ENCODE results near the gene METAP2.
"Not testable (repeated sequence)": the region's sequence is repeated elsewhere in the genome, so short reads cannot be mapped to it uniquely, and the experiment has no call there.

The METAP2 gene

DNA sequence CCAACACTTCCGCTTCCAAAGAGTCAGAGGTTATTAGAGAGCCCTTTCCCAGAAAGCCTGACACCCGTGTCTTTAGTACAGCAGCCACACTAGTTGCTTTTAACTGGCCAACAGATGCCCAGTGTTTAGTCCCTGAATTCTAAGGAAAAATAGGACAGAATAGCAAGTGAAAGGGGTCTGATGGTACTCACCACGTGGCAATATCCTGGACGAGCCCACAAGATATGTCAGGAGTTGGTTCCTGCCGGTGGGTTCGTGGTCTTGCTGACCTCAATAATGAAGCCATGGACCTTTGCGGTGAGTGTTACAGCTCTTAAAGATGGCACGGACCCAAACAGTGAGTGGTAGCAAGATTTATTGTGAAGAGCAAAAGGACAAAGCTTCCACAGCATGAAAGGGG is 16.3 kb upstream of the METAP2 start:
- H2BK12ac ChIP-seq (ENCODE audit: low read length in 2 of 2); H3K36me3 ChIP-seq (ENCODE audit: control insufficient read depth in 1 of 2, insufficient read depth in 2 of 2, low read depth in 1 of 2, low read length in 2 of 2); H2AFZ ChIP-seq (ENCODE audit: low read depth, low read length); H3K9ac ChIP-seq (ENCODE audit: low read length); H4K91ac ChIP-seq (ENCODE audit: low read length); H3K18ac ChIP-seq (ENCODE audit: low read depth in 1 of 2, low read length in 2 of 2); H3K79me1 ChIP-seq (replicated peaks; ENCODE audit: low read length, poor library complexity, severe bottlenecking); H3K4me2 ChIP-seq (ENCODE audit: low read length, poor library complexity, severe bottlenecking); H2AK5ac ChIP-seq (ENCODE audit: low read length, severe bottlenecking); H3K23ac ChIP-seq (ENCODE audit: low read length in 2 of 2); H3K4me3 ChIP-seq (ENCODE audit: insufficient read depth in 1 of 2, low read depth in 1 of 2, low read length in 2 of 2); H3K4me1 ChIP-seq (ENCODE audit: control insufficient read depth, insufficient read depth, low read depth, low read length); H4K8ac ChIP-seq (ENCODE audit: low read length); H2BK5ac ChIP-seq (ENCODE audit: low read depth, low read length, poor library complexity, severe bottlenecking); H3K4ac ChIP-seq (ENCODE audit: low read depth in 1 of 2, low read length in 2 of 2); H3K27me3 ChIP-seq (ENCODE audit: control insufficient read depth in 1 of 2, insufficient read depth in 1 of 2, low read length in 2 of 2); H2BK120ac ChIP-seq (ENCODE audit: low read depth, low read length); H3K14ac ChIP-seq (ENCODE audit: low read length in 2 of 2); H3K27ac ChIP-seq (ENCODE audit: low read length, poor library complexity, severe bottlenecking); H2BK15ac ChIP-seq (ENCODE audit: low read depth, poor library complexity, severe bottlenecking): not testable (repeated sequence)
- WGBS = 83% methylated on average over 8 of the region's 8 CpGs
- peaks cover 10% of the 10 kb centered on the region for H3K9me3 ChIP-seq (ENCODE audit: control insufficient read depth, low read length)
- peak; percentile 33 for DNase-seq

DNA sequence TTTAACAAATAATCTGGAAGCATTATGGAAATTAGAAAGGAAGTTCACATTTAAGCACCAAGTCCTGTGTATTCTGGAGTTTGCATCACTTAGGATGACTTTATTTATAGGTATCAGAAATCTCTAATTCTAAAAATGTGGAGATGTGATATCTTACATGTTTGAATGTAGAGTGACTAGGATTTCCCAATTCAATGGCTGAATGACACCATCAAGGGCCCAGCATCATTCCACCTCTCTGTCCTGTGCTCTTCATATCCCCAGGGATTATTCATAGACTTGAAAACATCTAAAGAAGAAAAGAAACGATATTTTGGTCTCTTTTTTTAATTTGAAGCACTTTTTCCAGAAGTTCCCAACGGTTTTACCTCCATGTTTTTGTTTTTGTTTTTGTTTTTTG is 15.2 kb upstream of the METAP2 start:
- H4K91ac ChIP-seq (ENCODE audit: low read length) = no peak overlapping the region
- H3K4me1 ChIP-seq (ENCODE audit: control insufficient read depth, insufficient read depth, low read depth, low read length) = no peaks in the 10 kb centered on the region
- no peak overlapping the region for H2AK5ac ChIP-seq (ENCODE audit: low read length, severe bottlenecking)
- no peaks in the 10 kb centered on the region for H3K79me1 ChIP-seq (replicated peaks; ENCODE audit: low read length, poor library complexity, severe bottlenecking)
- H3K27ac ChIP-seq (ENCODE audit: low read length, poor library complexity, severe bottlenecking) = no peak overlapping the region
- H3K14ac ChIP-seq (ENCODE audit: low read length in 2 of 2) = no peak overlapping the region
- H2BK15ac ChIP-seq (ENCODE audit: low read depth, poor library complexity, severe bottlenecking) = no peak overlapping the region
- no peak overlapping the region for H2BK5ac ChIP-seq (ENCODE audit: low read depth, low read length, poor library complexity, severe bottlenecking)
- H3K4me2 ChIP-seq (ENCODE audit: low read length, poor library complexity, severe bottlenecking) = no peak overlapping the region
- no peak overlapping the region for H2BK120ac ChIP-seq (ENCODE audit: low read depth, low read length)
- H3K36me3 ChIP-seq (ENCODE audit: control insufficient read depth in 1 of 2, insufficient read depth in 2 of 2, low read depth in 1 of 2, low read length in 2 of 2) = no peaks in the 10 kb centered on the region
- H3K27me3 ChIP-seq (ENCODE audit: control insufficient read depth in 1 of 2, insufficient read depth in 1 of 2, low read length in 2 of 2) = no peaks in the 10 kb centered on the region
- no peak overlapping the region for H2AFZ ChIP-seq (ENCODE audit: low read depth, low read length)
- 42% methylated on average over 2 of the region's 2 CpGs for WGBS
- H2BK12ac ChIP-seq (ENCODE audit: low read length in 2 of 2) = no peak overlapping the region
- H3K4me3 ChIP-seq (ENCODE audit: insufficient read depth in 1 of 2, low read depth in 1 of 2, low read length in 2 of 2) = no peak overlapping the region
- no peak overlapping the region for H3K4ac ChIP-seq (ENCODE audit: low read depth in 1 of 2, low read length in 2 of 2)
- peaks cover 10% of the 10 kb centered on the region for H3K9me3 ChIP-seq (ENCODE audit: control insufficient read depth, low read length)
- no peak overlapping the region for H4K8ac ChIP-seq (ENCODE audit: low read length)
- H3K9ac ChIP-seq (ENCODE audit: low read length) = no peak overlapping the region
- no peak overlapping the region for H3K23ac ChIP-seq (ENCODE audit: low read length in 2 of 2)
- no peak overlapping the region for H3K18ac ChIP-seq (ENCODE audit: low read depth in 1 of 2, low read length in 2 of 2)
- no peak for DNase-seq

DNA sequence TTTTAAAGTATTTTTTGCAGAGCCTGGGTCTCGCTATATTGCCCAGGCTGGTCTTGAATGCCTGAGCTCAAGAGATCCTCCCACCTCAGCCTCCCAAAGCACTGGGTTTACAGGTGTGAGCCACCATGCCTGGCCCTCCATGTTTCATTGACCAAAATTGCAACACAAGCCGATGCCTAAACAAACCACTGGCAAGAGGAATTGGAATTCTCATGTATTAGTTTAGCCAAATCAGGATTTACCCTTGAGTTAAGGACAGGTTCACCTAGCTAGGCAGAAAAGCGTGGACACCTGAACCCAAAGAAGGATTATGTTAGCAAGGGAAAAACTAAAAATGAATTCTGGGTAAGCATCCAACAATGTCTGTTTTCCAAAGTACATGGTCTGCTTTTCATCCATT is 14.6 kb upstream of the METAP2 start:
- Histone ChIP-seq H3K23ac (ENCODE audit: low read length in 2 of 2) (no peak overlapping the region), H4K91ac (ENCODE audit: low read length) (no peak overlapping the region), H2BK5ac (ENCODE audit: low read depth, low read length, poor library complexity, severe bottlenecking) (no peak overlapping the region), H3K9ac (ENCODE audit: low read length) (no peak overlapping the region), H2AFZ (ENCODE audit: low read depth, low read length) (no peak overlapping the region), H2AK5ac (ENCODE audit: low read length, severe bottlenecking) (no peak overlapping the region), H3K27ac (ENCODE audit: low read length, poor library complexity, severe bottlenecking) (no peak overlapping the region), H2BK12ac (ENCODE audit: low read length in 2 of 2) (no peak overlapping the region), H3K4me2 (ENCODE audit: low read length, poor library complexity, severe bottlenecking) (no peak overlapping the region), H4K8ac (ENCODE audit: low read length) (no peak overlapping the region), H3K4me1 (ENCODE audit: control insufficient read depth, insufficient read depth, low read depth, low read length) (no peaks in the 10 kb centered on the region), H2BK120ac (ENCODE audit: low read depth, low read length) (no peak overlapping the region), H3K36me3 (ENCODE audit: control insufficient read depth in 1 of 2, insufficient read depth in 2 of 2, low read depth in 1 of 2, low read length in 2 of 2) (no peaks in the 10 kb centered on the region), H3K9me3 (ENCODE audit: control insufficient read depth, low read length) (peaks cover 10% of the 10 kb centered on the region), H3K4ac (ENCODE audit: low read depth in 1 of 2, low read length in 2 of 2) (no peak overlapping the region), H3K18ac (ENCODE audit: low read depth in 1 of 2, low read length in 2 of 2) (no peak overlapping the region), H3K27me3 (ENCODE audit: control insufficient read depth in 1 of 2, insufficient read depth in 1 of 2, low read length in 2 of 2) (no peaks in the 10 kb centered on the region), H3K79me1 (replicated peaks; ENCODE audit: low read length, poor library complexity, severe bottlenecking) (no peaks in the 10 kb centered on the region), H3K14ac (ENCODE audit: low read length in 2 of 2) (no peak overlapping the region), H3K4me3 (ENCODE audit: insufficient read depth in 1 of 2, low read depth in 1 of 2, low read length in 2 of 2) (no peak overlapping the region), H2BK15ac (ENCODE audit: low read depth, poor library complexity, severe bottlenecking) (no peak overlapping the region)
- no peak for DNase-seq
- whole genome bisulfite sequencing = 68% methylated on average over 2 of the region's 3 CpGs

GRCh38 chr12:95460105-95460504 is 13.8 kb upstream of the METAP2 start:
- Histone ChIP-seq H3K27ac (ENCODE audit: low read length, poor library complexity, severe bottlenecking) (no peak overlapping the region), H3K36me3 (ENCODE audit: control insufficient read depth in 1 of 2, insufficient read depth in 2 of 2, low read depth in 1 of 2, low read length in 2 of 2) (no peaks in the 10 kb centered on the region), H2AFZ (ENCODE audit: low read depth, low read length) (no peak overlapping the region), H3K23ac (ENCODE audit: low read length in 2 of 2) (no peak overlapping the region), H3K27me3 (ENCODE audit: control insufficient read depth in 1 of 2, insufficient read depth in 1 of 2, low read length in 2 of 2) (no peaks in the 10 kb centered on the region), H2BK5ac (ENCODE audit: low read depth, low read length, poor library complexity, severe bottlenecking) (no peak overlapping the region), H3K4me2 (ENCODE audit: low read length, poor library complexity, severe bottlenecking) (no peak overlapping the region), H2BK12ac (ENCODE audit: low read length in 2 of 2) (no peak overlapping the region), H2BK120ac (ENCODE audit: low read depth, low read length) (no peak overlapping the region), H3K14ac (ENCODE audit: low read length in 2 of 2) (no peak overlapping the region), H3K4ac (ENCODE audit: low read depth in 1 of 2, low read length in 2 of 2) (no peak overlapping the region), H3K9ac (ENCODE audit: low read length) (no peak overlapping the region), H3K18ac (ENCODE audit: low read depth in 1 of 2, low read length in 2 of 2) (no peak overlapping the region), H3K9me3 (ENCODE audit: control insufficient read depth, low read length) (peaks cover 10% of the 10 kb centered on the region), H3K4me1 (ENCODE audit: control insufficient read depth, insufficient read depth, low read depth, low read length) (no peaks in the 10 kb centered on the region), H3K4me3 (ENCODE audit: insufficient read depth in 1 of 2, low read depth in 1 of 2, low read length in 2 of 2) (no peak overlapping the region), H4K91ac (ENCODE audit: low read length) (no peak overlapping the region), H2AK5ac (ENCODE audit: low read length, severe bottlenecking) (no peak overlapping the region), H4K8ac (ENCODE audit: low read length) (no peak overlapping the region), H3K79me1 (replicated peaks; ENCODE audit: low read length, poor library complexity, severe bottlenecking) (no peaks in the 10 kb centered on the region), H2BK15ac (ENCODE audit: low read depth, poor library complexity, severe bottlenecking) (no peak overlapping the region)
- DNase-seq = no peak
- WGBS = 100% methylated on average over 1 of the region's 1 CpG
